Choroid plexus epithelial cell (primary cell): ENCODE data around the gene DNAH8.

Experiments
- DNase-seq: peaks from one replicate; pipeline ENCODE4 v3.0.0-alpha.2; 2010; ENCODE audit warnings: low read depth
- H3K4me3 ChIP-seq: 2 replicates; pipeline ENCODE4 v1.5.1; 2011; ENCODE audit warnings: low read depth, mild to moderate bottlenecking, control low read depth, low read length, moderate library complexity
- CTCF ChIP-seq: conservative IDR thresholded peaks from 2 replicates; pipeline ENCODE4 v1.5.1; 2011; ENCODE audit warnings: low read depth, mild to moderate bottlenecking, control low read depth, inconsistent platforms, low read length, moderate library complexity

The DNAH8 gene

GRCh38 chr6:39058471-39059147, 343.5 kb downstream of the DNAH8 start:
- H3K4me3 ChIP-seq, result no peak overlapping the region
- DNase-seq, result no peak
- no peak for TF ChIP-seq CTCF

- DNase-seq, result no peak
Observed at GRCh38 chr6:39059496-39060310, 344.6 kb downstream of the DNAH8 start.

GRCh38 chr6:39060467-39061160, 345.5 kb downstream of the DNAH8 start:
- DNase-seq, result no peak
- no peak for TF ChIP-seq CTCF
- no peak overlapping the region for H3K4me3 ChIP-seq

More at GRCh38 chr6:39059496-39060310, 344.6 kb downstream of the DNAH8 start:
- no peak for TF ChIP-seq CTCF
- H3K4me3 ChIP-seq, result no peak overlapping the region

GRCh38 chr6:39061182-39061581, 346.1 kb downstream of the DNAH8 start:
- no peak for TF ChIP-seq CTCF
- no peak overlapping the region for H3K4me3 ChIP-seq
- DNase-seq, result no peak

GRCh38 chr6:39061588-39061987, 346.5 kb downstream of the DNAH8 start:
- no peak overlapping the region for H3K4me3 ChIP-seq
- no peak for DNase-seq
- TF ChIP-seq CTCF, result no peak

GRCh38 chr6:39062014-39062740, 347.1 kb downstream of the DNAH8 start:
- no peak for TF ChIP-seq CTCF
- no peak overlapping the region for H3K4me3 ChIP-seq
- no peak for DNase-seq
